Tibial nerve (tissue), 4 donors: ENCODE data around the gene MSI2.

Source experiments
- CTCF ChIP-seq, 5 experiments: fragments of 200-600 bp in 3 of 5; fragments of 450-650 bp in 2 of 5; sonication (generic) in 3 of 5; IDR thresholded peaks; one replicate each; pipeline ENCODE4 v1.5.1; 2016 to 2019; ENCODE audit warnings: antibody characterized with exemption in 5 of 5, mild to moderate bottlenecking in 3 of 5, moderate library complexity in 2 of 5
- EP300 ChIP-seq, 2 donors: sonication (generic); formaldehyde crosslinking; IDR thresholded peaks; one replicate each; pipeline ENCODE4 v1.6.1; 2017; ENCODE audit warnings: antibody characterized with exemption in 2 of 2, mild to moderate bottlenecking in 1 of 2
- POLR2A ChIP-seq, 2 donors: fragments of 450-650 bp; IDR thresholded peaks; one replicate each; pipeline ENCODE4 v1.6.1; 2017; ENCODE audit warnings: antibody characterized with exemption in 2 of 2, mild to moderate bottlenecking in 2 of 2, moderate library complexity in 2 of 2

GRCh38 chr17:57495771-57496170 lies 239.4 kb downstream of the MSI2 start:
- TF ChIP-seq CTCF (IDR thresholded peaks at IDR 0.05) (no peak), EP300 (IDR thresholded peaks at IDR 0.05) (no peak), POLR2A (IDR thresholded peaks at IDR 0.05) (no peak)
